Measurements from ENCODE around the gene SLC35A3.
"Not testable (repeated sequence)": the region's sequence is repeated elsewhere in the genome, so short reads cannot be mapped to it uniquely, and the experiment has no call there.

Gene SLC35A3

GRCh38 chr1:100037927-100038659, 68.3 kb downstream of the SLC35A3 start:
- H3K27me3 Mint-ChIP-seq (ENCODE audit: low read depth) = no peaks in the 10 kb centered on the region
- peak overlapping the region; percentile 99 to 100 (median 100) for H3K27ac Mint-ChIP-seq
- H3K36me3 Mint-ChIP-seq (ENCODE audit: low read depth) = peaks cover 8% of the 10 kb centered on the region
- TF ChIP-seq, protein P1, sequence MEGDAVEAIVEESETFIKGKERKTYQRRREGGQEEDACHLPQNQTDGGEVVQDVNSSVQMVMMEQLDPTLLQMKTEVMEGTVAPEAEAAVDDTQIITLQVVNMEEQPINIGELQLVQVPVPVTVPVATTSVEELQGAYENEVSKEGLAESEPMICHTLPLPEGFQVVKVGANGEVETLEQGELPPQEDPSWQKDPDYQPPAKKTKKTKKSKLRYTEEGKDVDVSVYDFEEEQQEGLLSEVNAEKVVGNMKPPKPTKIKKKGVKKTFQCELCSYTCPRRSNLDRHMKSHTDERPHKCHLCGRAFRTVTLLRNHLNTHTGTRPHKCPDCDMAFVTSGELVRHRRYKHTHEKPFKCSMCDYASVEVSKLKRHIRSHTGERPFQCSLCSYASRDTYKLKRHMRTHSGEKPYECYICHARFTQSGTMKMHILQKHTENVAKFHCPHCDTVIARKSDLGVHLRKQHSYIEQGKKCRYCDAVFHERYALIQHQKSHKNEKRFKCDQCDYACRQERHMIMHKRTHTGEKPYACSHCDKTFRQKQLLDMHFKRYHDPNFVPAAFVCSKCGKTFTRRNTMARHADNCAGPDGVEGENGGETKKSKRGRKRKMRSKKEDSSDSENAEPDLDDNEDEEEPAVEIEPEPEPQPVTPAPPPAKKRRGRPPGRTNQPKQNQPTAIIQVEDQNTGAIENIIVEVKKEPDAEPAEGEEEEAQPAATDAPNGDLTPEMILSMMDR (IDR thresholded peaks at IDR 0.05; ENCODE audit: unreplicated experiment in 3 of 3) = no peak
- peaks cover 60% of the 10 kb centered on the region for H3K4me1 Mint-ChIP-seq
- H3K4me3 Mint-ChIP-seq = peak overlapping the region; percentile 95 to 100 (median 99)
- H3K9me3 Mint-ChIP-seq = no peaks in the 10 kb centered on the region

- TF ChIP-seq, protein P1 (IDR thresholded peaks at IDR 0.05; ENCODE audit: unreplicated experiment in 3 of 3) = no peak
- Mint-ChIP-seq H3K36me3 (ENCODE audit: low read depth) (peaks cover 14% of the 10 kb centered on the region), H3K27ac (peak overlapping the region; percentile 99 to 100 (median 100))
Measured at GRCh38 chr1:100038660-100039287, 69.0 kb downstream of the SLC35A3 start.

GRCh38 chr1:100039591-100039990, 69.8 kb downstream of the SLC35A3 start:
- TF ChIP-seq, protein P1 (IDR thresholded peaks at IDR 0.05; ENCODE audit: unreplicated experiment in 3 of 3) = no peak
- H3K27ac Mint-ChIP-seq = peak overlapping the region; percentile 99 to 100 (median 100)
- H3K4me1 Mint-ChIP-seq = peaks cover 56% of the 10 kb centered on the region
- no peaks in the 10 kb centered on the region for H3K27me3 Mint-ChIP-seq (ENCODE audit: low read depth)
- H3K4me3 Mint-ChIP-seq = peak overlapping the region; percentile 95 to 100 (median 99)
- peaks cover 3% of the 10 kb centered on the region for H3K9me3 Mint-ChIP-seq
- peaks cover 23% of the 10 kb centered on the region for H3K36me3 Mint-ChIP-seq (ENCODE audit: low read depth)

More at GRCh38 chr1:100038660-100039287, 69.0 kb downstream of the SLC35A3 start:
- no peaks in the 10 kb centered on the region for H3K27me3 Mint-ChIP-seq (ENCODE audit: low read depth)
- peak overlapping the region; percentile 95 to 100 (median 99) for H3K4me3 Mint-ChIP-seq
- H3K4me1 Mint-ChIP-seq = peaks cover 60% of the 10 kb centered on the region
- no peaks in the 10 kb centered on the region for H3K9me3 Mint-ChIP-seq

GRCh38 chr1:100045206-100045605, 75.4 kb downstream of the SLC35A3 start:
- TF ChIP-seq, protein P1 (IDR thresholded peaks at IDR 0.05; ENCODE audit: unreplicated experiment in 3 of 3) = no peak
- peaks cover 18% of the 10 kb centered on the region for H3K9me3 Mint-ChIP-seq
- peaks cover 53% of the 10 kb centered on the region for H3K36me3 Mint-ChIP-seq (ENCODE audit: low read depth)
- H3K4me3 Mint-ChIP-seq = no peak overlapping the region
- H3K27ac Mint-ChIP-seq = no peak overlapping the region
- H3K4me1 Mint-ChIP-seq = peaks cover 27% of the 10 kb centered on the region
- no peaks in the 10 kb centered on the region for H3K27me3 Mint-ChIP-seq (ENCODE audit: low read depth)

DNA sequence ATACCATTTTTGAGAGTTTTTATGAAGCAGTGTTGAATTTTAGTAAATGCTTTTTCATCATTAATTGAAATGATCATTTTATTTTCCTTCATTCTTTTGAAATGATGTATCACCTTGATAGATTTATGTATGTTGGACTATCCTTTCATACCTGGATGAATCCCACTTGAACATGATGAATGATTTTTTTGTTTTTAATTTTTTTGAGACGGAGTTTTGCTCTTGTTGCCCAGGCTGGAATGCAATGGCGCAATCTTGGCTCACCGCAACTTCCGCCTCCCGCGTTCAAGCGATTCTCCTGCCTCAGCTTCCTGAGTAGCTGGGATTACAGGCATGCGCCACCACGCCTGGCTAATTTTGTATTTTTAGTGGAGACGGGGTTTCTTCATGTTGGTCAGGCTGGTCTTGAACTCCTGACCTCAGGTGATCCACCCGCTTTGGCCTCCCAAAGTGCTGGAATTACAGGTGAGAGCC, 77.5 kb downstream of the SLC35A3 start:
- peaks cover 18% of the 10 kb centered on the region for H3K9me3 Mint-ChIP-seq
- H3K4me3 Mint-ChIP-seq; H3K27ac Mint-ChIP-seq; H3K27me3 Mint-ChIP-seq (ENCODE audit: low read depth): not testable (repeated sequence)
- H3K36me3 Mint-ChIP-seq (ENCODE audit: low read depth) = peaks cover 56% of the 10 kb centered on the region
- peaks cover 15% of the 10 kb centered on the region for H3K4me1 Mint-ChIP-seq

GRCh38 chr1:100050139-100050538, 80.3 kb downstream of the SLC35A3 start:
- Mint-ChIP-seq H3K27me3 (ENCODE audit: low read depth) (no peaks in the 10 kb centered on the region), H3K9me3 (peaks cover 10% of the 10 kb centered on the region), H3K36me3 (ENCODE audit: low read depth) (peaks cover 43% of the 10 kb centered on the region), H3K4me3 (no peak overlapping the region), H3K27ac (no peak overlapping the region), H3K4me1 (peaks cover 10% of the 10 kb centered on the region)
- TF ChIP-seq, protein P1 (IDR thresholded peaks at IDR 0.05; ENCODE audit: unreplicated experiment in 3 of 3) = no peak
